Muscle layer of colon (tissue), 2 donors: ENCODE measurements around the gene DLL3.
"Not testable (repeated sequence)": the region's sequence is repeated elsewhere in the genome, so short reads cannot be mapped to it uniquely, and the experiment has no call there.

Experiments used
- H3K27ac ChIP-seq: one replicate; pipeline ENCODE4 v1.7.0; 2013; ENCODE audit warnings: low read depth, mild to moderate bottlenecking, low read length, moderate library complexity
- H3K27me3 ChIP-seq, 2 donors: one replicate each; pipeline ENCODE4 v1.7.0; 2013; ENCODE audit warnings: low read length in 2 of 2, mild to moderate bottlenecking in 2 of 2; ENCODE audit not compliant: insufficient read depth in 2 of 2, control insufficient read depth in 1 of 2
- H3K36me3 ChIP-seq: one replicate; pipeline ENCODE4 v1.7.0; 2013; ENCODE audit warnings: mild to moderate bottlenecking, low read length; ENCODE audit not compliant: insufficient read depth
- H3K4me1 ChIP-seq: one replicate; pipeline ENCODE4 v1.7.0; 2013; ENCODE audit warnings: mild to moderate bottlenecking, low read length; ENCODE audit not compliant: insufficient read depth
- H3K4me3 ChIP-seq, 2 donors: one replicate each; pipeline ENCODE4 v1.7.0; 2013; ENCODE audit warnings: low read length in 2 of 2, low read depth in 1 of 2, mild to moderate bottlenecking in 1 of 2, moderate library complexity in 1 of 2
- H3K9ac ChIP-seq: one replicate; pipeline ENCODE4 v1.7.0; 2013; ENCODE audit warnings: low read length
- H3K9me3 ChIP-seq: one replicate; pipeline ENCODE4 v1.7.0; 2013; ENCODE audit warnings: mild to moderate bottlenecking, low read length
- donor health status: abdominal sarcoma.
- donor health status: Adenocarcinoma of cecum.

DLL3 gene

GRCh38 chr19:39472746-39473442, 25.9 kb upstream of the DLL3 start:
- no peaks in the 10 kb centered on the region for H3K4me1 ChIP-seq
- no peaks in the 10 kb centered on the region for H3K9me3 ChIP-seq
- no peak overlapping the region for H3K9ac ChIP-seq
- H3K4me3 ChIP-seq = no peak overlapping the region
- H3K27ac ChIP-seq = no peak overlapping the region
- no peaks in the 10 kb centered on the region for H3K27me3 ChIP-seq
- H3K36me3 ChIP-seq = peaks cover 82% of the 10 kb centered on the region

- Histone ChIP-seq H3K36me3 (peaks cover 77% of the 10 kb centered on the region), H3K27ac (no peak overlapping the region), H3K27me3 (no peaks in the 10 kb centered on the region)
Observed at GRCh38 chr19:39473443-39473960, 25.2 kb upstream of the DLL3 start.

GRCh38 chr19:39474139-39474620, 24.6 kb upstream of the DLL3 start:
- H3K9ac ChIP-seq = no peak overlapping the region
- no peaks in the 10 kb centered on the region for H3K4me1 ChIP-seq
- H3K27me3 ChIP-seq = no peaks in the 10 kb centered on the region
- H3K9me3 ChIP-seq = no peaks in the 10 kb centered on the region
- H3K36me3 ChIP-seq = peaks cover 70% of the 10 kb centered on the region
- H3K27ac ChIP-seq = no peak overlapping the region
- H3K4me3 ChIP-seq = no peak overlapping the region

More at GRCh38 chr19:39473443-39473960, 25.2 kb upstream of the DLL3 start:
- H3K9ac ChIP-seq = no peak overlapping the region
- no peaks in the 10 kb centered on the region for H3K9me3 ChIP-seq
- H3K4me3 ChIP-seq = no peak overlapping the region
- H3K4me1 ChIP-seq = no peaks in the 10 kb centered on the region

- no peaks in the 10 kb centered on the region for H3K4me1 ChIP-seq
- H3K27me3 ChIP-seq = no peaks in the 10 kb centered on the region
- H3K9ac ChIP-seq = no peak overlapping the region
- no peak overlapping the region for H3K4me3 ChIP-seq
- H3K27ac ChIP-seq = no peak overlapping the region
- H3K36me3 ChIP-seq = peaks cover 54% of the 10 kb centered on the region
- no peaks in the 10 kb centered on the region for H3K9me3 ChIP-seq
Observed at GRCh38 chr19:39475748-39476147, 23.0 kb upstream of the DLL3 start.

- H3K36me3 ChIP-seq = peaks cover 29% of the 10 kb centered on the region
- not testable (repeated sequence) for H3K9ac ChIP-seq, H3K27me3 ChIP-seq, H3K4me1 ChIP-seq, H3K4me3 ChIP-seq, H3K9me3 ChIP-seq, H3K27ac ChIP-seq
Observed at GRCh38 chr19:39479319-39479801, 19.4 kb upstream of the DLL3 start.

- H3K27ac ChIP-seq = peak overlapping the region; percentile 81
- no peaks in the 10 kb centered on the region for H3K27me3 ChIP-seq
- H3K36me3 ChIP-seq = peaks cover 23% of the 10 kb centered on the region
- H3K4me3 ChIP-seq = peak overlapping the region in 1 of 2 donors; percentile 99
- peaks cover 9% of the 10 kb centered on the region for H3K4me1 ChIP-seq
- H3K9me3 ChIP-seq = no peaks in the 10 kb centered on the region
- no peak overlapping the region for H3K9ac ChIP-seq
Observed at GRCh38 chr19:39479916-39480315, 18.8 kb upstream of the DLL3 start.

GRCh38 chr19:39480337-39481228, 18.2 kb upstream of the DLL3 start, which contains the start of gene TIMM50:
Gene TIMM50, plus strand, starts transcription at chr19:39480838. Its CDS starts 16 bp downstream, at chr19:39480854.
- Histone ChIP-seq H3K9ac (peak within 1 kb of the TSS; percentile 93), H3K27me3 (no peaks in the 10 kb centered on the region), H3K9me3 (no peaks in the 10 kb centered on the region), H3K4me3 (peak within 1 kb of the TSS; percentile 80 to 99), H3K27ac (peak within 1 kb of the TSS; percentile 82), H3K4me1 (peaks cover 9% of the 10 kb centered on the region), H3K36me3 (peaks cover 18% of the 10 kb centered on the region)

- H3K9ac ChIP-seq = peak overlapping the region; percentile 93
- H3K36me3 ChIP-seq = peaks cover 18% of the 10 kb centered on the region
- H3K27me3 ChIP-seq = no peaks in the 10 kb centered on the region
- no peaks in the 10 kb centered on the region for H3K9me3 ChIP-seq
- no peak overlapping the region for H3K27ac ChIP-seq
- peaks cover 9% of the 10 kb centered on the region for H3K4me1 ChIP-seq
- peak overlapping the region; percentile 80 to 99 for H3K4me3 ChIP-seq
Observed at GRCh38 chr19:39481229-39481545, 17.6 kb upstream of the DLL3 start.

GRCh38 chr19:39481676-39482075, 17.1 kb upstream of the DLL3 start:
- Histone ChIP-seq H3K27ac (no peak overlapping the region), H3K9me3 (no peaks in the 10 kb centered on the region), H3K4me3 (peak overlapping the region; percentile 80 to 99), H3K36me3 (peaks cover 20% of the 10 kb centered on the region), H3K4me1 (peaks cover 9% of the 10 kb centered on the region), H3K9ac (peak overlapping the region; percentile 93), H3K27me3 (no peaks in the 10 kb centered on the region)

- no peak overlapping the region for H3K4me3 ChIP-seq
- H3K27me3 ChIP-seq = no peaks in the 10 kb centered on the region
- no peaks in the 10 kb centered on the region for H3K9me3 ChIP-seq
- peaks cover 9% of the 10 kb centered on the region for H3K4me1 ChIP-seq
- no peak overlapping the region for H3K27ac ChIP-seq
- H3K36me3 ChIP-seq = peaks cover 28% of the 10 kb centered on the region
- no peak overlapping the region for H3K9ac ChIP-seq
Observed at GRCh38 chr19:39483141-39483540, 15.6 kb upstream of the DLL3 start.

- Histone ChIP-seq H3K36me3 (peaks cover 44% of the 10 kb centered on the region), H3K4me1 (no peaks in the 10 kb centered on the region), H3K27me3 (no peaks in the 10 kb centered on the region), H3K4me3 (no peak overlapping the region), H3K9me3 (no peaks in the 10 kb centered on the region), H3K9ac (no peak overlapping the region), H3K27ac (no peak overlapping the region)
Observed at GRCh38 chr19:39489756-39490155, 9.0 kb upstream of the DLL3 start.
